Tibial nerve (tissue), 3 donors: Measurements from ENCODE around the gene STK26.

ENCODE experiments used
- POLR2A ChIP-seq, 2 donors: fragments of 450-650 bp; IDR thresholded peaks; one replicate each; pipeline ENCODE4 v1.6.1; 2017; ENCODE audit warnings: antibody characterized with exemption in 2 of 2, mild to moderate bottlenecking in 2 of 2, moderate library complexity in 2 of 2
- TF ChIP-seq, protein P1 (sequence below), 5 experiments: fragments of 200-600 bp in 3 of 5; fragments of 450-650 bp in 2 of 5; sonication (generic) in 3 of 5; IDR thresholded peaks; one replicate each; pipeline ENCODE4 v1.5.1; 2016 to 2019; ENCODE audit warnings: antibody characterized with exemption in 5 of 5, mild to moderate bottlenecking in 3 of 5, moderate library complexity in 2 of 5

DNA sequence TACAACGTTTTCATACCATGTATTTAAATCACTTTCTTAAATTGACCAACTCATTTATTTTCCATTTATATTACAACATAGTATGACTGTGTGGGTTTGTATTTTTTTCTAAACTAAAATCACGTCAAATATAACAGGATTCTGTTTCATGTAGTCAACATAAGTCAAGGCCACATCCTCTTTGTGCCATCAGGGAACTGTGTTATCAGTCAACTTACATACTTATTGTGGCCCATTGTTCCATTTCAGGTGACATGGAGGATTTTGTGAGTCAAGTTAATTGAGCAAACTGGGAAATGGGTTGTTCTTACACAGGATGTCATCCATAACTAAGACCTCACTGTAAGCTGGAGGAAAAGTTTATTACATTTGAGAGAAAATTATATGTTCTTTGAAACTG is 35.9 kb downstream of the STK26 start:
- TF ChIP-seq, protein P1, sequence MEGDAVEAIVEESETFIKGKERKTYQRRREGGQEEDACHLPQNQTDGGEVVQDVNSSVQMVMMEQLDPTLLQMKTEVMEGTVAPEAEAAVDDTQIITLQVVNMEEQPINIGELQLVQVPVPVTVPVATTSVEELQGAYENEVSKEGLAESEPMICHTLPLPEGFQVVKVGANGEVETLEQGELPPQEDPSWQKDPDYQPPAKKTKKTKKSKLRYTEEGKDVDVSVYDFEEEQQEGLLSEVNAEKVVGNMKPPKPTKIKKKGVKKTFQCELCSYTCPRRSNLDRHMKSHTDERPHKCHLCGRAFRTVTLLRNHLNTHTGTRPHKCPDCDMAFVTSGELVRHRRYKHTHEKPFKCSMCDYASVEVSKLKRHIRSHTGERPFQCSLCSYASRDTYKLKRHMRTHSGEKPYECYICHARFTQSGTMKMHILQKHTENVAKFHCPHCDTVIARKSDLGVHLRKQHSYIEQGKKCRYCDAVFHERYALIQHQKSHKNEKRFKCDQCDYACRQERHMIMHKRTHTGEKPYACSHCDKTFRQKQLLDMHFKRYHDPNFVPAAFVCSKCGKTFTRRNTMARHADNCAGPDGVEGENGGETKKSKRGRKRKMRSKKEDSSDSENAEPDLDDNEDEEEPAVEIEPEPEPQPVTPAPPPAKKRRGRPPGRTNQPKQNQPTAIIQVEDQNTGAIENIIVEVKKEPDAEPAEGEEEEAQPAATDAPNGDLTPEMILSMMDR (IDR thresholded peaks at IDR 0.05) = no peak
- TF ChIP-seq POLR2A (IDR thresholded peaks at IDR 0.05) = no peak
